Right lobe of liver (tissue), 6 donors: Measurements from ENCODE around the gene CRAMP1. TPM values are rescaled to one million over a fixed set of nuclear protein-coding genes. Genes with fewer than 3 reads are reported as not detected.
"Not testable (repeated sequence)": the region's sequence is repeated elsewhere in the genome, so short reads cannot be mapped to it uniquely, and the experiment has no call there.

Experiments used
- ATAC-seq, 4 donors: fragments of 200-7000 bp; cut with Tn5 transposase; one replicate each; pipeline ENCODE4 v1.9.1; 2020; ENCODE audit warnings: mild to moderate bottlenecking in 4 of 4, moderate library complexity in 4 of 4
- DNase-seq, 3 donors: peaks; one replicate each; pipeline ENCODE4 v3.0.0-alpha.2; 2020
- H3K27ac ChIP-seq, 3 donors: fragments of 200-600 bp; one replicate each; pipeline ENCODE4 v1.8.0; 2022
- H3K27me3 ChIP-seq, 2 donors: fragments of 200-600 bp; one replicate each; pipeline ENCODE4 v1.8.0; 2022
- H3K36me3 ChIP-seq, 4 donors: fragments of 200-600 bp; sonication (generic) in 1 of 4; one replicate each; pipeline versions ENCODE4 v1.5.1 to v1.8.0; 2017 to 2022; ENCODE audit warnings: control low read depth in 1 of 4
- H3K4me1 ChIP-seq, 4 donors: fragments of 200-600 bp; sonication (generic) in 1 of 4; one replicate each; pipeline versions ENCODE4 v1.5.1 to v1.8.0; 2017 to 2022; ENCODE audit warnings: control low read depth in 1 of 4
- H3K4me3 ChIP-seq, 3 donors: fragments of 200-600 bp; one replicate each; pipeline ENCODE4 v1.8.0; 2022
- H3K9me3 ChIP-seq, 4 donors: fragments of 200-600 bp; sonication (generic) in 1 of 4; one replicate each; pipeline versions ENCODE4 v1.5.1 to v1.8.0; 2017 to 2022; ENCODE audit warnings: control low read depth in 1 of 4
- CTCF ChIP-seq, 4 donors: fragments of 200-600 bp in 3 of 4; fragments of 450-650 bp in 1 of 4; IDR thresholded peaks; one replicate each; pipeline versions ENCODE4 v1.5.1 to v1.8.0; 2016 to 2022; ENCODE audit warnings: antibody characterized with exemption in 4 of 4, mild to moderate bottlenecking in 2 of 4
- POLR2A ChIP-seq: fragments of 450-650 bp; IDR thresholded peaks from one replicate; pipeline ENCODE4 v1.6.1; 2017; ENCODE audit warnings: antibody characterized with exemption, mild to moderate bottlenecking
- WGBS: methylation state at CpG from one replicate; pipeline ENCODE4 v1.1.6; 2018; ENCODE audit warnings: low coverage, low lambda C conversion rate; ENCODE audit not compliant: insufficient coverage; ENCODE audit errors: missing lambda C conversion rate; 5-methylcytosine and 5-hydroxymethylcytosine counted together
- intact Hi-C, 2 donors: fragments of 100-400 bp; cut with DNase I; formaldehyde crosslinking; loops; one replicate each; pipeline versions ENCODE4 v1.11.2 to v1.14.1; 2022
- total RNA-seq, 6 experiments: library from RNA; depleted of rRNA in 2 of 6; stranded (reverse); fragments of >200 nt in 2 of 6; fragmentation: NEBNext Ultra II Directional in 3 of 6; extraction: Animal tissue kit (Norgen Biotek cat#: 25700) in 3 of 6; gene quantifications; one replicate each; pipeline versions ENCODE4 v1.1.0 to v1.2.4, GENCODE V29; 2016 to 2023
- donor health status: DM: no; HTN: yes; CAD: no.
- donor health status: DM: no; HTN: no; CAD: no.
- donor health status: DM: no; HTN: no; CAD: no.
- donor health status: DM: no; HTN: yes; CAD: no.
- donor health status: DM: no; HTN: yes; CAD: no.

CRAMP1 gene
- total RNA-seq, 6 experiments from 2014 or later: 2.9 to 8.4 (median 5.8) TPM

- no peak for DNase-seq
- WGBS: 83% methylated on average over 6 of the region's 6 CpGs
- Histone ChIP-seq H3K36me3 (peaks cover 0 to 45% (median 4%) of the 10 kb centered on the region in 4 donors), H3K9me3 (no peaks in the 10 kb centered on the region), H3K27ac (no peak overlapping the region), H3K4me3 (no peak overlapping the region), H3K4me1 (peaks cover 0 to 6% (median 0%) of the 10 kb centered on the region in 4 donors), H3K27me3 (no peaks in the 10 kb centered on the region)
- no peak for ATAC-seq
- TF ChIP-seq POLR2A (no peak), CTCF (IDR thresholded peaks at IDR 0.05) (no peak)
- intact Hi-C loops: no loop called here
Observed at GRCh38 chr16:1701216-1701878, 89.2 kb downstream of the CRAMP1 start.

- peak; percentile 5 to 31 (median 20) for ATAC-seq
- under 1% methylated on average over 16 of the region's 16 CpGs for WGBS
- H3K4me1 ChIP-seq: peaks cover 0 to 20% (median 6%) of the 10 kb centered on the region in 4 donors
- H3K4me3 ChIP-seq: peak overlapping the region; percentile 63 to 97 (median 82)
- H3K9me3 ChIP-seq, DNase-seq, intact Hi-C loops, H3K27me3 ChIP-seq: not testable (repeated sequence)
- peaks cover 0 to 14% (median 2%) of the 10 kb centered on the region in 4 donors for H3K36me3 ChIP-seq
- peak overlapping the region; percentile 55 to 93 (median 81) for H3K27ac ChIP-seq
Observed at GRCh38 chr16:1705324-1705687, 93.1 kb downstream of the CRAMP1 start.

- ATAC-seq: peak; percentile 89 to 96 (median 92)
Observed at GRCh38 chr16:1705688-1706385, 93.7 kb downstream of the CRAMP1 start, which contains the start of gene MAPK8IP3. MAPK8IP3 (plus strand) TSS chr16:1706195; CDS start chr16:1706340, 145 bp downstream.

GRCh38 chr16:1706386-1707192 lies 94.4 kb downstream of the CRAMP1 start:
- no peaks in the 10 kb centered on the region for H3K27me3 ChIP-seq
- ATAC-seq: peak; percentile 8 to 36 (median 12)
- H3K9me3 ChIP-seq: no peaks in the 10 kb centered on the region
- peak overlapping the region; percentile 58 to 93 (median 81) for H3K27ac ChIP-seq
- intact Hi-C loops: no loop called here
- WGBS: 0% methylated on average over 16 of the region's 62 CpGs
- no peak for TF ChIP-seq CTCF (IDR thresholded peaks at IDR 0.05)
- TF ChIP-seq POLR2A: no peak
- H3K4me1 ChIP-seq: peaks cover 0 to 20% (median 6%) of the 10 kb centered on the region in 4 donors
- peak in 2 of 3 donors; percentile 52 to 64 for DNase-seq
- peak overlapping the region; percentile 63 to 97 (median 82) for H3K4me3 ChIP-seq
- H3K36me3 ChIP-seq: peaks cover 0 to 7% (median 0%) of the 10 kb centered on the region in 4 donors

More at GRCh38 chr16:1705688-1706385, 93.7 kb downstream of the CRAMP1 start, which contains the start of gene MAPK8IP3:
- Histone ChIP-seq H3K4me1 (peaks cover 0 to 20% (median 6%) of the 10 kb centered on the region in 4 donors), H3K9me3 (no peaks in the 10 kb centered on the region), H3K4me3 (peak within 1 kb of the TSS; percentile 63 to 97 (median 82)), H3K27me3 (no peaks in the 10 kb centered on the region), H3K27ac (peak within 1 kb of the TSS; percentile 58 to 93 (median 81)), H3K36me3 (peaks cover 0 to 9% (median under 1%) of the 10 kb centered on the region in 4 donors)
- WGBS: 0% methylated on average over 17 of the region's 79 CpGs
- DNase-seq: peak; percentile 93 to 95 (median 94)
- intact Hi-C loops: no loop called here
- TF ChIP-seq POLR2A: peak; percentile 97
- TF ChIP-seq CTCF (IDR thresholded peaks at IDR 0.05): peak; percentile 95 to 100 (median 100)
